B cell (primary cell): Measurements from ENCODE around the gene MTCL1. TPM values are rescaled to one million over a fixed set of nuclear protein-coding genes. Genes with fewer than 3 reads are reported as not detected.

ENCODE experiments used
- ATAC-seq: fragments of 200-7000 bp; cut with Tn5 transposase; one replicate; pipeline ENCODE4 v1.10.0; 2021; ENCODE audit warnings: low read depth, mild to moderate bottlenecking, moderate number of reproducible peaks, moderate library complexity
- CTCF ChIA-PET: fragments of 350-600 bp; sonication (Branson Sonifier 250); formaldehyde crosslinking; loops from one replicate; lab custom pipeline; 2021; ENCODE audit warnings: antibody characterized with exemption, inconsistent platforms; lab: Charles Lee
- POLR2A ChIA-PET: fragments of 350-600 bp; sonication (Branson Sonifier 250); formaldehyde crosslinking; loops from one replicate; lab custom pipeline; 2021; ENCODE audit warnings: antibody characterized with exemption; lab: Charles Lee
- DNase-seq: peaks from one replicate; pipeline ENCODE4 v3.0.0; 2013
- H2AFZ ChIP-seq: 2 replicates; pipeline ENCODE4 v1.6.1; 2012; ENCODE audit warnings: mild to moderate bottlenecking, low read depth, low read length; ENCODE audit not compliant: insufficient read depth, poor library complexity, severe bottlenecking
- H3K27ac ChIP-seq, 2 donors: 1 replicate in 1 of 2; 2 replicates in 1 of 2; pipeline ENCODE4 v1.5.1; 2012 to 2013; ENCODE audit warnings: low read length in 2 of 2, mild to moderate bottlenecking in 2 of 2, moderate library complexity in 1 of 2
- H3K27me3 ChIP-seq, 4 experiments: fragments of 200-600 bp in 1 of 4; sonication (generic) in 1 of 4; replicated peaks in 1 of 4; 1 replicate in 2 of 4; 2 replicates in 2 of 4; pipeline versions ENCODE4 v1.6.1 to v1.7.0; 2013 to 2016; ENCODE audit warnings: low read length in 3 of 4, mild to moderate bottlenecking in 2 of 4, mixed read lengths in 1 of 4, moderate library complexity in 1 of 4; ENCODE audit not compliant: insufficient read depth in 4 of 4, control insufficient read depth in 3 of 4; ENCODE audit errors: control extremely low read depth in 1 of 4
- H3K36me3 ChIP-seq, 2 experiments: replicated peaks in 1 of 2; 1 replicate in 1 of 2; 2 replicates in 1 of 2; pipeline versions ENCODE4 v1.6.1 to v1.7.1; 2013; ENCODE audit warnings: low read length in 1 of 2; ENCODE audit not compliant: insufficient read depth in 2 of 2, control insufficient read depth in 1 of 2; ENCODE audit errors: control extremely low read depth in 1 of 2, extremely low read depth in 1 of 2
- H3K4me1 ChIP-seq, 2 donors: fragments of 200-600 bp in 1 of 2; sonication (generic) in 1 of 2; 1 replicate in 1 of 2; 2 replicates in 1 of 2; pipeline versions ENCODE4 v1.5.1 to v1.6.1; 2013 to 2017; ENCODE audit warnings: low read length in 2 of 2; ENCODE audit not compliant: control insufficient read depth in 2 of 2, insufficient read depth in 2 of 2
- H3K4me2 ChIP-seq: replicated peaks from 2 replicates; pipeline ENCODE3; 2012; ENCODE audit warnings: mild to moderate bottlenecking, low read depth, low read length; ENCODE audit not compliant: poor library complexity, severe bottlenecking
- H3K4me3 ChIP-seq, 5 experiments: fragments of 200-600 bp in 1 of 5; sonication (generic) in 1 of 5; 1 replicate in 3 of 5; 2 replicates in 2 of 5; pipeline versions ENCODE4 v1.5.1 to v1.7.0; 2011 to 2016; ENCODE audit warnings: low read length in 4 of 5, mild to moderate bottlenecking in 4 of 5, low read depth in 2 of 5, control low read depth in 1 of 5, moderate library complexity in 1 of 5; ENCODE audit not compliant: insufficient read depth in 1 of 5; ENCODE audit errors: control extremely low read depth in 1 of 5, extremely low read depth in 1 of 5
- H3K79me2 ChIP-seq: fragments of 200-600 bp; sonication (generic); one replicate; pipeline ENCODE4 v1.6.0; 2016; ENCODE audit warnings: low read length; ENCODE audit not compliant: control insufficient read depth, insufficient read depth
- H3K9ac ChIP-seq: fragments of 200-600 bp; sonication (generic); 2 replicates; pipeline ENCODE4 v1.6.1; 2017; ENCODE audit warnings: mild to moderate bottlenecking, low read length, moderate library complexity
- H3K9me3 ChIP-seq, 3 donors: one replicate each; pipeline versions ENCODE4 v1.6.1 to v1.7.1; 2013; ENCODE audit warnings: low read length in 2 of 3; ENCODE audit not compliant: control insufficient read depth in 2 of 3, insufficient read depth in 1 of 3; ENCODE audit errors: control extremely low read depth in 1 of 3
- H4K20me1 ChIP-seq: 2 replicates; pipeline ENCODE4 v1.6.0; 2012; ENCODE audit warnings: mild to moderate bottlenecking, low read length; ENCODE audit not compliant: insufficient read depth, control insufficient read depth, poor library complexity, severe bottlenecking
- H3K27ac Mint-ChIP-seq: one replicate; pipeline ENCODE4 v1.8.0; 2021; ENCODE audit warnings: mixed read lengths
- H3K27me3 Mint-ChIP-seq: one replicate; pipeline ENCODE4 v1.8.0; 2021; ENCODE audit warnings: mixed read lengths
- H3K4me1 Mint-ChIP-seq: one replicate; pipeline ENCODE4 v1.8.0; 2021; ENCODE audit warnings: mixed read lengths
- H3K4me3 Mint-ChIP-seq: one replicate; pipeline ENCODE4 v1.8.0; 2021; ENCODE audit warnings: mixed read lengths
- H3K9me3 Mint-ChIP-seq: one replicate; pipeline ENCODE4 v1.8.0; 2022; ENCODE audit warnings: mixed read lengths; ENCODE audit not compliant: insufficient read depth
- EZH2 ChIP-seq: IDR thresholded peaks from 2 replicates; pipeline ENCODE4 v1.6.1; 2012; ENCODE audit warnings: borderline replicate concordance, low read depth, mild to moderate bottlenecking, moderate library complexity, low read length; ENCODE audit not compliant: insufficient read depth, poor library complexity, severe bottlenecking
- WGBS: methylation state at CpG from one replicate; pipeline ENCODE4 v1.1.5; 2013; ENCODE audit warnings: missing lambda C conversion rate; ENCODE audit not compliant: insufficient coverage; 5-methylcytosine and 5-hydroxymethylcytosine counted together
- intact Hi-C: fragments of 100-400 bp; cut with micrococcal nuclease; formaldehyde crosslinking; loops from one replicate; pipeline ENCODE4 v1.10.0; 2022
- polyA plus RNA-seq: library from polyadenylated mRNA; depleted of rRNA; stranded (reverse); fragments of >200 nt; gene quantifications from 2 replicates; pipeline ENCODE4 v1.2.3, GENCODE V29; 2012
- total RNA-seq, 2 donors: library from RNA; stranded (reverse); fragments of 120-200 nt in 1 of 2; gene quantifications; 1 replicate in 1 of 2; 2 replicates in 1 of 2; pipeline versions ENCODE4 v1.2.3 to v1.2.4, GENCODE V29; 2013 to 2022
- TF ChIP-seq, protein P1 (sequence below): fragments of 200-600 bp; IDR thresholded peaks from one replicate; pipeline ENCODE4 v1.8.0; 2022; ENCODE audit warnings: antibody characterized with exemption, mild to moderate bottlenecking

Gene MTCL1
- total and polyA plus RNA-seq, 2 donors (not counting 1 experiment from before 2014, with no cell fraction given), result 2.7 to 5.8 TPM

GRCh38 chr18:8843005-8843404 lies 137.6 kb downstream of the MTCL1 start:
- ChIA-PET POLR2A (no interaction called here), CTCF (no interaction called here)
- no peaks in the 10 kb centered on the region for H3K79me2 ChIP-seq
- H4K20me1 ChIP-seq, result no peaks in the 10 kb centered on the region
- H3K27ac ChIP-seq, result no peak overlapping the region
- Mint-ChIP-seq H3K4me1 (no peaks in the 10 kb centered on the region), H3K4me3 (no peak overlapping the region), H3K27ac (no peak overlapping the region), H3K9me3 (peaks cover 2% of the 10 kb centered on the region), H3K27me3 (peaks cover 10% of the 10 kb centered on the region)
- intact Hi-C loops, result no loop called here
- no peak overlapping the region for H3K4me3 ChIP-seq
- H3K27me3 ChIP-seq, result no peaks in the 10 kb centered on the region
- H3K9ac ChIP-seq, result no peak overlapping the region
- ATAC-seq, result no peak
- H3K36me3 ChIP-seq, result no peaks in the 10 kb centered on the region
- no peak for DNase-seq
- 57% methylated on average over 1 of the region's 1 CpG for WGBS
- TF ChIP-seq EZH2, result no peak
- TF ChIP-seq, protein P1, sequence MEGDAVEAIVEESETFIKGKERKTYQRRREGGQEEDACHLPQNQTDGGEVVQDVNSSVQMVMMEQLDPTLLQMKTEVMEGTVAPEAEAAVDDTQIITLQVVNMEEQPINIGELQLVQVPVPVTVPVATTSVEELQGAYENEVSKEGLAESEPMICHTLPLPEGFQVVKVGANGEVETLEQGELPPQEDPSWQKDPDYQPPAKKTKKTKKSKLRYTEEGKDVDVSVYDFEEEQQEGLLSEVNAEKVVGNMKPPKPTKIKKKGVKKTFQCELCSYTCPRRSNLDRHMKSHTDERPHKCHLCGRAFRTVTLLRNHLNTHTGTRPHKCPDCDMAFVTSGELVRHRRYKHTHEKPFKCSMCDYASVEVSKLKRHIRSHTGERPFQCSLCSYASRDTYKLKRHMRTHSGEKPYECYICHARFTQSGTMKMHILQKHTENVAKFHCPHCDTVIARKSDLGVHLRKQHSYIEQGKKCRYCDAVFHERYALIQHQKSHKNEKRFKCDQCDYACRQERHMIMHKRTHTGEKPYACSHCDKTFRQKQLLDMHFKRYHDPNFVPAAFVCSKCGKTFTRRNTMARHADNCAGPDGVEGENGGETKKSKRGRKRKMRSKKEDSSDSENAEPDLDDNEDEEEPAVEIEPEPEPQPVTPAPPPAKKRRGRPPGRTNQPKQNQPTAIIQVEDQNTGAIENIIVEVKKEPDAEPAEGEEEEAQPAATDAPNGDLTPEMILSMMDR, result no peak
- no peaks in the 10 kb centered on the region for H3K4me1 ChIP-seq
- H2AFZ ChIP-seq, result no peak overlapping the region
- no peaks in the 10 kb centered on the region for H3K9me3 ChIP-seq
- no peak overlapping the region for H3K4me2 ChIP-seq

DNA sequence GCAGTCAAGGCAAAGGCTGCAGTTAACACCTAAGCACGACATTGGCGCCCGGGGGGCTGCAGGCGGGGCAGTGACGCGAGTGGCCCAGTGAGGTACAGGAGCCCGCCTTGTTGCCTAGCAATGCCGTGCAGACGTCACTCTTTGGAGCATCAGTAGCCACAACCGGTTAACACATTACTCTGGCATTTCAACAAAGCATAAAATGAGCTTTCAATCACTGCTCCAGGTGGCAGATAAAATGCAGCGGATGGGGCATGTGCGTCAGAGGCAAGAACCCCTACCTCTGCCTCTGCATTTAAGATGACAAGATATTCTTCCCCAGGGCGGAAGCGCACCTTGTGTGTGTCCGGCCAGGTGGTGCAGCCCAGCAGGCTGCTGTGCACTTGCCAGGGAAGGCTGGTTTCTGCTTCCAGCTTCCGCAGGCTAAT lies 139.4 kb downstream of the MTCL1 start:
- H3K4me1 Mint-ChIP-seq, result no peaks in the 10 kb centered on the region
- H3K4me3 Mint-ChIP-seq, result no peak overlapping the region
- no peak overlapping the region for H2AFZ ChIP-seq
- H3K79me2 ChIP-seq, result no peaks in the 10 kb centered on the region
- H4K20me1 ChIP-seq, result no peaks in the 10 kb centered on the region
- intact Hi-C loops, result no loop called here
- H3K9ac ChIP-seq, result no peak overlapping the region
- H3K9me3 Mint-ChIP-seq, result peaks cover 3% of the 10 kb centered on the region
- WGBS, result 87% methylated on average over 16 of the region's 16 CpGs
- no peaks in the 10 kb centered on the region for H3K36me3 ChIP-seq
- no peak for TF ChIP-seq EZH2
- TF ChIP-seq, protein P1, result no peak
- DNase-seq (no peak), ATAC-seq (no peak)
- CTCF ChIA-PET, result no interaction called here
- H3K4me2 ChIP-seq, result no peak overlapping the region
- H3K4me1 ChIP-seq, result no peaks in the 10 kb centered on the region
- H3K27ac ChIP-seq, result no peak overlapping the region
- no peak overlapping the region for H3K4me3 ChIP-seq
- no peak overlapping the region for H3K27ac Mint-ChIP-seq
- no peaks in the 10 kb centered on the region for H3K27me3 ChIP-seq
- peaks cover 0 to 2% (median 0%) of the 10 kb centered on the region in 3 donors for H3K9me3 ChIP-seq
- H3K27me3 Mint-ChIP-seq, result peaks cover 10% of the 10 kb centered on the region
- POLR2A ChIA-PET, result no interaction called here
